ENCODE data around the gene KIF1C.

Gene KIF1C

GRCh38 chr17:5019475-5019956 is 21.8 kb downstream of the KIF1C start:
- Mint-ChIP-seq H3K4me1 (no peaks in the 10 kb centered on the region), H3K36me3 (ENCODE audit: low read depth) (peaks cover 54% of the 10 kb centered on the region), H3K27ac (no peak overlapping the region), H3K9me3 (no peaks in the 10 kb centered on the region), H3K4me3 (no peak overlapping the region), H3K27me3 (ENCODE audit: low read depth) (no peaks in the 10 kb centered on the region)
- no peak for TF ChIP-seq CTCF (IDR thresholded peaks at IDR 0.05; ENCODE audit: unreplicated experiment in 3 of 3)

- H3K9me3 Mint-ChIP-seq = no peaks in the 10 kb centered on the region
- no peak for TF ChIP-seq CTCF (IDR thresholded peaks at IDR 0.05; ENCODE audit: unreplicated experiment in 3 of 3)
Observed at GRCh38 chr17:5020502-5021023, 22.8 kb downstream of the KIF1C start.

GRCh38 chr17:5022171-5022711 is 24.5 kb downstream of the KIF1C start:
- TF ChIP-seq CTCF (IDR thresholded peaks at IDR 0.05; ENCODE audit: unreplicated experiment in 3 of 3) = no peak
- Mint-ChIP-seq H3K36me3 (ENCODE audit: low read depth) (peaks cover 57% of the 10 kb centered on the region), H3K9me3 (no peaks in the 10 kb centered on the region), H3K4me1 (no peaks in the 10 kb centered on the region), H3K4me3 (no peak overlapping the region), H3K27me3 (ENCODE audit: low read depth) (no peaks in the 10 kb centered on the region), H3K27ac (no peak overlapping the region)

More at GRCh38 chr17:5020502-5021023, 22.8 kb downstream of the KIF1C start:
- Mint-ChIP-seq H3K4me1 (no peaks in the 10 kb centered on the region), H3K27ac (no peak overlapping the region), H3K27me3 (ENCODE audit: low read depth) (no peaks in the 10 kb centered on the region), H3K4me3 (no peak overlapping the region), H3K36me3 (ENCODE audit: low read depth) (peaks cover 58% of the 10 kb centered on the region)

- Mint-ChIP-seq H3K9me3 (no peaks in the 10 kb centered on the region), H3K27me3 (ENCODE audit: low read depth) (no peaks in the 10 kb centered on the region), H3K4me3 (no peak overlapping the region), H3K4me1 (no peaks in the 10 kb centered on the region), H3K36me3 (ENCODE audit: low read depth) (peaks cover 55% of the 10 kb centered on the region), H3K27ac (no peak overlapping the region)
- no peak for TF ChIP-seq CTCF (IDR thresholded peaks at IDR 0.05; ENCODE audit: unreplicated experiment in 3 of 3)
Observed at GRCh38 chr17:5023588-5024147, 25.9 kb downstream of the KIF1C start.

GRCh38 chr17:5024604-5025003 is 26.9 kb downstream of the KIF1C start:
- no peaks in the 10 kb centered on the region for H3K9me3 Mint-ChIP-seq
- H3K4me1 Mint-ChIP-seq = no peaks in the 10 kb centered on the region
- H3K27ac Mint-ChIP-seq = no peak overlapping the region
- no peak for TF ChIP-seq CTCF (IDR thresholded peaks at IDR 0.05; ENCODE audit: unreplicated experiment in 3 of 3)
- H3K27me3 Mint-ChIP-seq (ENCODE audit: low read depth) = peaks cover 2% of the 10 kb centered on the region
- peaks cover 46% of the 10 kb centered on the region for H3K36me3 Mint-ChIP-seq (ENCODE audit: low read depth)
- H3K4me3 Mint-ChIP-seq = no peak overlapping the region

GRCh38 chr17:5027299-5027698 is 29.5 kb downstream of the KIF1C start:
- Mint-ChIP-seq H3K4me1 (peaks cover 6% of the 10 kb centered on the region), H3K9me3 (no peaks in the 10 kb centered on the region), H3K4me3 (no peak overlapping the region), H3K27me3 (ENCODE audit: low read depth) (peaks cover 19% of the 10 kb centered on the region), H3K27ac (no peak overlapping the region), H3K36me3 (ENCODE audit: low read depth) (peaks cover 25% of the 10 kb centered on the region)
- no peak for TF ChIP-seq CTCF (IDR thresholded peaks at IDR 0.05; ENCODE audit: unreplicated experiment in 3 of 3)

Data from nephron (organoid).